ENCODE data around the gene MMP17. TPM values are rescaled to one million over a fixed set of nuclear protein-coding genes. Genes with fewer than 3 reads are reported as not detected.

The MMP17 gene
- polyA plus RNA-seq, 2 donors = 1.8 to 2.0 TPM

DNA sequence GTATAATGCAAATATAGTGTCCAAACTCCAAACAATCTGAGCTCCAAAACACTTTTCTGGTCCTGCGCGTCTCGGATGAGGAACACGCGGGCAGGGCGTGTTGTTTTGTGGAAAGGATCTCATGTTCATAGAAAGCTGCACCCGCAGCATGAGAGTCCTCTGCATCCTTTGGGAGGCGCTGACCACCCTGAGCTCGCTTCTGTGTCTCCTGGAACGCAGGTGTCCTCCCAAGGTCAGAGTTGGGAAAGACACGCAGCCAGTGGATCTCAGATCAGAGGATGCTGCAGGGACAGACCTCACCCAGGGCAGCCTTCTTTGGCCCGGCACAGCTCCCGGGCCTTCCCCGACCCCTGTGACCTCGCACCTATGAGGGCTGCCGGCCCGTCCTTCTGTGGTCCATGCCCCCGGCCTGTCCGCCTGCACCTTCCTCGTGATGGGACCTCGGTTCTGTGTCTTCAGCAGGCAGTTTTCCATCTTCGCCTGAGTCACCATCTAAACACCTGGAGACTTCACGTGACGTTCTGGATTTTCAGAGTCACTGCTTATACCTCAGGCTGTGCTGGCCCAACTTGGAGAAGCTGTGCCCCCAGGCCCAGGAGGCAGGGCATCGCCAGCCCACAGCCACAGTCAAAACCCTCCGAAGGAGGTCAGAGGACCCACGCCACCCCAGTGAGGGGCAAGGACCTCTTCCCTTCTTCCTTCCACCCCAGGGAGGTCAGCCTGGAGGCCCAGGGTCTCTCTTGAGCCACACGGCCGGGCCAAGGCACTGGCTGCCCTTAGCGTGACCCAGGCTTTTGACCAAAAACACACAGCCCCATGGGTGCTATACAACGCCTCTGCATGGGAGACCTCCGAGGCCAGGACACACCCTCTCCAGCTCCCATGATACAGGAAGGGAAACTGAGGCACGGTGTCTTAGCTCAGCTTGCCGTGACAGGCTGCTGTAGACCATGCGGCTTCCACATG, 25.9 kb downstream of the MMP17 start:
- H3K9me3 ChIP-seq (ENCODE audit: control insufficient read depth in 2 of 2, insufficient read depth in 1 of 2, low read depth in 1 of 2, low read length in 1 of 2) = no peaks in the 10 kb centered on the region
- H3K27me3 ChIP-seq (ENCODE audit: control insufficient read depth in 1 of 2, insufficient read depth in 2 of 2, low read length in 2 of 2) = no peaks in the 10 kb centered on the region
- no peaks in the 10 kb centered on the region for H3K36me3 ChIP-seq (ENCODE audit: control insufficient read depth in 2 of 2, insufficient read depth in 2 of 2, low read length in 1 of 2)
- no peak overlapping the region for H3K27ac ChIP-seq (ENCODE audit: low read depth in 2 of 2, low read length in 1 of 2)
- H3K4me3 ChIP-seq (ENCODE audit: low read depth in 1 of 2, low read length in 2 of 2) = no peak overlapping the region
- peaks cover 0 to 8% of the 10 kb centered on the region in 2 donors for H3K4me1 ChIP-seq (ENCODE audit: control insufficient read depth in 2 of 2, insufficient read depth in 2 of 2, low read length in 1 of 2)
- WGBS, 2 donors = 74 to 77% methylated on average over 35 of the region's 35 CpGs

DNA sequence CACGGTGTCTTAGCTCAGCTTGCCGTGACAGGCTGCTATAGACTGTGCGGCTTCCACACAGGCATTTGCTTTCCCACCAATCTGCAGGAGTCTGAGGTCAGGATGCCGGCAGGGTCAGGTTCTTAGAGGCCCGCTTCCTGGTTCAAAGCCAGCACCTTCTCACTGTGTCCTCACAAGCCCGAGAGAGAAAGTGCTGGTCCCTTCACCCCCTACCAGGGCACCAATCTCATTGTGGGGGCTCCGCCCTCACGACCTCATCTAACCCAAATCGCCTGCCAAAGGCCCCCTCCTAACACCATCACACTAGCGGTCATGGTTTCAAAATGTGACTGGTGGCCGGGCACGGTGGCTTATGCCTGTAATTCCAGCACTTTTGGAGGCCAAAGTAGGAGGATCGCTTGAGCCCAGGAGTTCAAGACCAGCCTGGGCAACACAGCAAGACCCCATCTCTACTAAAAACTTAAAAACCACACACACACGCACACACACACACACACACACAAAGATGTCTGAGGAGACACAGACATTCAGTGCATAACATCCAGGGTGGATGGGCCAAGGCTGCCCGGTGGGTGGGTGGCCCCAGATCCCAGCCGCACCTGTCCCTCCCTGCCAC, 26.8 kb downstream of the MMP17 start:
- Histone ChIP-seq H3K4me1 (ENCODE audit: control insufficient read depth in 2 of 2, insufficient read depth in 2 of 2, low read length in 1 of 2) (peaks cover 0 to 8% of the 10 kb centered on the region in 2 donors), H3K27me3 (ENCODE audit: control insufficient read depth in 1 of 2, insufficient read depth in 2 of 2, low read length in 2 of 2) (no peaks in the 10 kb centered on the region), H3K4me3 (ENCODE audit: low read depth in 1 of 2, low read length in 2 of 2) (no peak overlapping the region), H3K9me3 (ENCODE audit: control insufficient read depth in 2 of 2, insufficient read depth in 1 of 2, low read depth in 1 of 2, low read length in 1 of 2) (no peaks in the 10 kb centered on the region), H3K27ac (ENCODE audit: low read depth in 2 of 2, low read length in 1 of 2) (no peak overlapping the region), H3K36me3 (ENCODE audit: control insufficient read depth in 2 of 2, insufficient read depth in 2 of 2, low read length in 1 of 2) (no peaks in the 10 kb centered on the region)
- 74 to 79% methylated on average over 16 of the region's 16 CpGs for WGBS, 2 donors

DNA sequence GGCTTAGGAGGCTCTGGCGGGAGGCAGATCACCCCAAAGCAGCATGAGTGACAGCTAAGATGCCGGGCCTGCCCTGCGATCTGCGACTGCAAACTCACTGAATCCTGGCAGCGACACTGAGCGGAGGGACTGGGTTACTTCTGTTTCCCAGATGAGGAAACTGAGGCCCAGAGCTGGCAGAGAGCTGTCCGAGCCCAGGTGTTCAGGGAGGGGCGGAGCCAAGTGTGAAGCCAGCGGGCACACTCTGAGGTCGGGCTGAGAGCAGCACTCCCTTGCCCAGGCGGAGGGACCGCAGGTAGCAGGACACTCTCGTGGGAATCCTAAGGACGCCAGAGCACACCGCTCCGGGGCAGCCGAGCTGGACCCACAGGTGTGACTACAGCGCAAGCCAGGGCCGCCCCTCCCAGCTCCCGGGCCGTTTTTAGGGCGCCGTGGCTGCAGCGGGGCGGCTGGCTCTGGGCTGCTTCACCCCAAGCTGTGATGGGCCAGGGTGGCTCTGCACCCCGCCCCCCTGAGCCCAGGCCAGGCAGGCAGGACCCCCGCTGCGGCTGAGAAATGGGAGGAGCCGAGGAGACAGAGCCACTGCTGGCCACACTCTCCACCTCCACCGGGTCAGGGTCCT, 27.4 kb downstream of the MMP17 start:
- Histone ChIP-seq H3K36me3 (ENCODE audit: control insufficient read depth in 2 of 2, insufficient read depth in 2 of 2, low read length in 1 of 2) (no peaks in the 10 kb centered on the region), H3K27ac (ENCODE audit: low read depth in 2 of 2, low read length in 1 of 2) (no peak overlapping the region), H3K4me3 (ENCODE audit: low read depth in 1 of 2, low read length in 2 of 2) (no peak overlapping the region), H3K9me3 (ENCODE audit: control insufficient read depth in 2 of 2, insufficient read depth in 1 of 2, low read depth in 1 of 2, low read length in 1 of 2) (no peaks in the 10 kb centered on the region), H3K4me1 (ENCODE audit: control insufficient read depth in 2 of 2, insufficient read depth in 2 of 2, low read length in 1 of 2) (peaks cover 0 to 9% of the 10 kb centered on the region in 2 donors), H3K27me3 (ENCODE audit: control insufficient read depth in 1 of 2, insufficient read depth in 2 of 2, low read length in 2 of 2) (no peaks in the 10 kb centered on the region)
- 37 to 45% methylated on average over 23 to 30 of the region's 30 CpGs for WGBS, 2 donors

DNA sequence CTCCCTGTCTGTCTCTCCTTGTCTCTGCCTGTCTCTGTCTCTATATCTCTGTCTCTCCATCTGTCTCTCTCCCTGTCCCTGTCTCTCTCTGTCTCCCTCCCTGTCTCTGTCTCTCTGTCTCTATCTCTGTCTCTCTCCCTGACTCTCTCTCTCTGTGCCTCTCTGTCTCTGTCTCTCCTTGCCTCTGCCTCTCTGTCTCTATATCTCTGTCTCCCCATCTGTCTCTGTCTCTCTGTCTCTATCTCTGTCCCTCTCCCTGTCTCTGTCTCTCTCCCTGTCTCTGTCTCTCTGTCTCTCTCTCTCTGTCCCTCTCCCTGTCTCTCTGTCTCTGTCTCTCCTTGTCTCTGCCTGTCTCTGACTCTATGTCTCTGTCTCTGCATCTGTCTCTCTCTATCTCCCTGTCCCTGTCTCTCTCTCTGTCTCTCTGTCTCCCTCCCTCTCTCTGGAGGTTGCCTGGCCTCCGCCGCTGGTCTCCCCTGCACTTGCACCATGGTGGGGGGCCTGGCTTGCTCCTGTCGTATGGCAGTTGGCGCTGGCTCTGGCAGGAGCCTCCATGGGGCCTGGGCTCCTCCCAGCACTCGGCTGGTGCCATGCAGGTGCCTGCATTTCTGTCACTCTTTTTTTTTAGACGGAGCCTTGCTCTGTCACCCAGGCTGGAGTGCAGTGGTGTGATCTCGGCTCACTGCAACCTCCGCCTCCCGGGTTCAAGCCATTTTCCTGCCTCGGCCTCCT, 28.3 kb downstream of the MMP17 start:
- Histone ChIP-seq H3K36me3 (ENCODE audit: control insufficient read depth in 2 of 2, insufficient read depth in 2 of 2, low read length in 1 of 2) (no peaks in the 10 kb centered on the region), H3K27me3 (ENCODE audit: control insufficient read depth in 1 of 2, insufficient read depth in 2 of 2, low read length in 2 of 2) (no peaks in the 10 kb centered on the region), H3K4me3 (ENCODE audit: low read depth in 1 of 2, low read length in 2 of 2) (no peak overlapping the region), H3K27ac (ENCODE audit: low read depth in 2 of 2, low read length in 1 of 2) (no peak overlapping the region), H3K4me1 (ENCODE audit: control insufficient read depth in 2 of 2, insufficient read depth in 2 of 2, low read length in 1 of 2) (peaks cover 0 to 15% of the 10 kb centered on the region in 2 donors), H3K9me3 (ENCODE audit: control insufficient read depth in 2 of 2, insufficient read depth in 1 of 2, low read depth in 1 of 2, low read length in 1 of 2) (no peaks in the 10 kb centered on the region)
- WGBS, 2 donors = 87% methylated on average over 10 of the region's 10 CpGs

DNA sequence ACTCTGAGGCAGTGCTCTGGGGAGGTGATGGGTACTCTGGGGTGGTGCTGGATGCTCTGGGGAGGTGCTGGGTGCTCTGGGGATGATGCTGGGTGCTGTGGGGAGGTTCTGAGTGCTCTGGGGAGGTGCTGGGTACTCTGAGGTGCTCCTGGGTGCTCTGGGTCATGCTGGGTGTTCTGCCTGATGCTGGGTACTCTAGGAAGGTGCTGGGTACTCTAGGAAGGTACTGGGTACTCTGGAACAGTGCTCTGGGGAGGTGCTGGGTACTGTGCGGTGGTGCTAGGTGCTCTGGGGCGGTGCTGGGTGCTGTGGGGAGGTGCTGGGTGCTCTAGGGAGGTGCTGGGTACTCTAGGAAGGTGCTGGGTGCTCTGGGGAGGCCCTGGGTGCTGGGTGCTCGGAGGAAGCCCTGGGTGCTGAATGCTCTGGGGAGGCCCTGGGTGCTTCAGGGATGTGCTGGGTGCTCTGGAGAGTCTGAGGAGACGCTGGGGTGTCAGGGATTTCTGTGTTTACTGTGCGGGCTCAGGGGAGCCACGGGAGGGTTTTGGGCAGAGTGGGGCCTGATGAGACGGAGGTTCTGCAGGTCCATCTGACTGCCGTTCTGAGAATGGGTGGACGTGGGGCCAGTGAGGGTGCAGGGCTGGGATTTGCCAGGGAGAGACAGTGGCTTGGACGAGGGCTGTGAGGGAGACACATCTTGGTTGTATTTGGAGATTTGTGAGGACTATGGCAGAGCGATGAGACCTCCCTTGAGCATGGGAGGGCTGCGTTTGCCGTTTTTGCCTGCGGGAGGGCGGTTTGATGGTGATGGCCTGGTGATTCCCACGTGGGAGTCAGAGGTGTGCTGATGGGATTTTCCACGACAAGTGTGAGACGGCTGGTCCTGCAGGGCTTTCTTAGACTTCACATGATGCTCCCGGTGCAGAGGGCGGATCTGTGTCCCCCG, 30.0 kb downstream of the MMP17 start:
- WGBS, 2 donors = 84% methylated on average over 21 of the region's 21 CpGs
- no peak overlapping the region for H3K4me3 ChIP-seq (ENCODE audit: low read depth in 1 of 2, low read length in 2 of 2)

DNA sequence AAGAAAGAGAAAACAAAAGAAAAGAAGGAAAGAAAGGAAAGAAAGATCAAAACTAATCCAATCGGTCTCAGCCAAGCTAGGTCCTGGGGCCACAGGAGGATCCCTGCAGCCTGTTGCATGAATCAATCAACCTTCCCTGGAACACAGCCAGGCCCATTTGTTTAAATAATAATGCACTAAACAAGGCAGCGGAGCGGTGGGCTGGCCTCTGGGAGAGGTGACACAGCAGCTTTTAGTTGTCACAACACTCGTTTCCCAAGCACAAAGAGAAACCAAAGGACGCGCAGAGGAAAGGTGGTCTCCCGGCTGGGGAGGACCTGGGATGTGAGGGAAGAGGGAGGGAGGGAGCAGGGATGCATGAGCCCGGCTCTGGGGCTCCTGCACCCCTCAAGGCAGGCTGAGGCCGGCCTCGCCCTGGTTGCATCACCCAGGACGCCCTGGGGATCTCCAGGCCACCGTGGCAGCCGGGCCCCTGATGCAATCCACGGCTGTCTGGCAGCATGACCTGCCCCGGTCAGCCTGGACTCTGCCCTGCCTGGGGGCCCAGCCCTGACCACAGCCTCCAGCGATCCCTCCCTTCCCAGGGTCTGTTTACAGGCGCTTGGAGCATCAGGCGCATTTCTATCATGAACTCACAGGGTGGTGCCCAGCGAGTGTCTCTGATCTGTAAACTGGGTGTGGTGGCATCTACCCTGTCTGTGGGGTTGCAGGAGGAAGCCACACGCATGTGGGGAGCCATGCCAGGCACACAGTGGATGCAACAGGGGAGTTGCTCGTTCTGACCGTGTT, 32.5 kb downstream of the MMP17 start:
- Histone ChIP-seq H3K4me1 (ENCODE audit: control insufficient read depth in 2 of 2, insufficient read depth in 2 of 2, low read length in 1 of 2) (peaks cover 0 to 19% of the 10 kb centered on the region in 2 donors), H3K27me3 (ENCODE audit: control insufficient read depth in 1 of 2, insufficient read depth in 2 of 2, low read length in 2 of 2) (no peaks in the 10 kb centered on the region), H3K27ac (ENCODE audit: low read depth in 2 of 2, low read length in 1 of 2) (peak overlapping the region in 1 of 2 donors; percentile 2), H3K9me3 (ENCODE audit: control insufficient read depth in 2 of 2, insufficient read depth in 1 of 2, low read depth in 1 of 2, low read length in 1 of 2) (no peaks in the 10 kb centered on the region), H3K4me3 (ENCODE audit: low read depth in 1 of 2, low read length in 2 of 2) (no peak overlapping the region), H3K36me3 (ENCODE audit: control insufficient read depth in 2 of 2, insufficient read depth in 2 of 2, low read length in 1 of 2) (no peaks in the 10 kb centered on the region)
- 23 to 28% methylated on average over 17 to 22 of the region's 22 CpGs for WGBS, 2 donors

More for the DNA sequence above, 30.0 kb downstream of the MMP17 start:
- H3K36me3 ChIP-seq (ENCODE audit: control insufficient read depth in 2 of 2, insufficient read depth in 2 of 2, low read length in 1 of 2) = no peaks in the 10 kb centered on the region
- no peak overlapping the region for H3K27ac ChIP-seq (ENCODE audit: low read depth in 2 of 2, low read length in 1 of 2)
- H3K27me3 ChIP-seq (ENCODE audit: control insufficient read depth in 1 of 2, insufficient read depth in 2 of 2, low read length in 2 of 2) = no peaks in the 10 kb centered on the region
- no peaks in the 10 kb centered on the region for H3K9me3 ChIP-seq (ENCODE audit: control insufficient read depth in 2 of 2, insufficient read depth in 1 of 2, low read depth in 1 of 2, low read length in 1 of 2)
- H3K4me1 ChIP-seq (ENCODE audit: control insufficient read depth in 2 of 2, insufficient read depth in 2 of 2, low read length in 1 of 2) = peaks cover 0 to 15% of the 10 kb centered on the region in 2 donors

DNA sequence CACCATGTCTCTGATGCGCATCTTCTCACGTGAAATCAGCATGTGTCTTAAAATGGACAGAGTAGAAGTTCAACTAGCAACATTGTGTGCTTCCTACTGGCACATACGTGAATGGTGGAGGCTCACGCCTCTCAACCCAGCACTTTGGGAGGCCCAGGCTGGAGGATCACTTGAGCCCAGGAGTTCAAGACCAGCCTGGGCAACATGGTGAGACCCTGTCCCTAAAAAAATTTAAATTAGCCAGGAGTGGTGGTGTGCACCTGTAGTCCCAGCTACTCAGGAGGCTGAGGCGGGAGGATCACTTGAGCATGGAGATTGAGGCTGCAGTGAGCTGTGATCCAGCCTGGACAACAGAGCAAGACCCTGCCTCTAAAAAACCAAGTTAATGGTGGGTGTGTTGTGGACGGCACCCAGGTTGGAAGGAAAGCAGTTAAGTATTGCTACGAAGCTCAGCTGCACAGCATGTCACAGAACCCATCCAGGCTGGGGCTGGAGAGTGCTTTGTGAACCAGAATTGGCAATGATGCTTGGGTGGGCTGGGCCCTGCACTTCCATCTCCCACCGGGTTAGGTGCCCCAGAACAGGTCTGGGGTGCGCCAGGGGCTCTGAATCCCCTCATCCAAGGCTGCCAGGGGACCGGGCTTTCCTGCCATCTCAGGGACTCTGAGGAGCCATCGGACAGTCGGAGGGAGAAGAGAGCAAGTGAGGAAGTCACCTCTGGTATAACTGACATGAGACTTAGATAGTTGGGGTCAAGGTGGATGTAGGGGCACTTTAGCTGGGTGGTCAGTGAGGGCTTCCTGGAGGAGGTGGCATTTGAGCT, 33.3 kb downstream of the MMP17 start:
- peaks cover 0 to 14% of the 10 kb centered on the region in 2 donors for H3K4me1 ChIP-seq (ENCODE audit: control insufficient read depth in 2 of 2, insufficient read depth in 2 of 2, low read length in 1 of 2)
- WGBS, 2 donors = 83 to 85% methylated on average over 12 of the region's 12 CpGs
- H3K27ac ChIP-seq (ENCODE audit: low read depth in 2 of 2, low read length in 1 of 2) = no peak overlapping the region
- H3K36me3 ChIP-seq (ENCODE audit: control insufficient read depth in 2 of 2, insufficient read depth in 2 of 2, low read length in 1 of 2) = no peaks in the 10 kb centered on the region
- no peak overlapping the region for H3K4me3 ChIP-seq (ENCODE audit: low read depth in 1 of 2, low read length in 2 of 2)
- no peaks in the 10 kb centered on the region for H3K9me3 ChIP-seq (ENCODE audit: control insufficient read depth in 2 of 2, insufficient read depth in 1 of 2, low read depth in 1 of 2, low read length in 1 of 2)
- H3K27me3 ChIP-seq (ENCODE audit: control insufficient read depth in 1 of 2, insufficient read depth in 2 of 2, low read length in 2 of 2) = no peaks in the 10 kb centered on the region

DNA sequence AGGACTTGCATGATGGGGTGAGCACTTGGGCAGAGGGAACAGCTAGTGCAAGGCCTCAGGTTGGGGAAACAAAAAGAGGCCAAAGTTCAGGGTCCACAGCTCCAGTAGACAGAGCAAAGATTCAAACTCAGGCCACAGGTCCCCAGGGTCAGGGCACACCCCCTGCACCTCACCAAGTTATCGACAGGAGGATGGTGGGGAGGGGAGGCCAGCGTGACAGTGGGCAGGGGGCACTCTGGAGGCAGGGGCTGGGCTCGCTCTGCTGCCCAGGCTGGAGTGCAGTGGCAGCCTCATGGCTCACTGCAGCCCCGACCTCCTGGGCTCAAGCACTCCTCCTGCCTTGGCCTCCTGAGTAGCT, 33.9 kb downstream of the MMP17 start:
- Histone ChIP-seq H3K36me3 (ENCODE audit: control insufficient read depth in 2 of 2, insufficient read depth in 2 of 2, low read length in 1 of 2) (no peaks in the 10 kb centered on the region), H3K9me3 (ENCODE audit: control insufficient read depth in 2 of 2, insufficient read depth in 1 of 2, low read depth in 1 of 2, low read length in 1 of 2) (no peaks in the 10 kb centered on the region), H3K4me3 (ENCODE audit: low read depth in 1 of 2, low read length in 2 of 2) (no peak overlapping the region), H3K27ac (ENCODE audit: low read depth in 2 of 2, low read length in 1 of 2) (no peak overlapping the region), H3K27me3 (ENCODE audit: control insufficient read depth in 1 of 2, insufficient read depth in 2 of 2, low read length in 2 of 2) (no peaks in the 10 kb centered on the region), H3K4me1 (ENCODE audit: control insufficient read depth in 2 of 2, insufficient read depth in 2 of 2, low read length in 1 of 2) (peaks cover 0 to 14% of the 10 kb centered on the region in 2 donors)
- WGBS, 2 donors = 55 to 78% methylated on average over 4 of the region's 4 CpGs
